ENCODE data around the gene SBK2.

DNA sequence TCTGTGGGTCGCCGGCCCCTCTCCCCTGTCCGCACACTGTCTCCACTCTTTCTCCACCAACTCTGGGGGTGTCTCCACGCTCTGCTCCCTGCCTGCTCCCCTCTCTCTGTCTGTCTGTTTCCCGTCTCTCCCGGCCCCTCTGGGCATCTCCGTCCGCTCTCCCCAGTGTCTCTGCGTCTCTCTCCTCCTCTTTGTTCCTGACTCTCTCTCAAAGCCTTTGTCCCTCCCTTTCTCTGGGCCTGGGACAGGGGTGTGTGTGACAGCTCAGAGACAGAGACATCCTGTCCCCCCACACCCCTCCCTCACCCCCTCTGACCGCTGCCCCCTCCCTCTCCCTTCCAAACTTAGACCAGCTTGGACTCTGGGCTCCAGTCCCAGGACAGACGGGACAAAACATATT is 9.1 kb upstream of the SBK2 start:
- TF ChIP-seq RAD21 (IDR thresholded peaks at IDR 0.05; ENCODE audit: low read depth) (no peak), TCF12 (IDR thresholded peaks at IDR 0.05; ENCODE audit: low read depth) (no peak), CREB1 (IDR thresholded peaks at IDR 0.05; ENCODE audit: low read depth) (no peak), TEAD4 (IDR thresholded peaks at IDR 0.05) (no peak), CEBPB (IDR thresholded peaks at IDR 0.05) (no peak), YY1 (IDR thresholded peaks at IDR 0.05; ENCODE audit: low read depth) (no peak), TAF1 (IDR thresholded peaks at IDR 0.05; ENCODE audit: low read depth) (no peak), EGR1 (IDR thresholded peaks at IDR 0.05) (no peak)
- TF ChIP-seq, protein P1, sequence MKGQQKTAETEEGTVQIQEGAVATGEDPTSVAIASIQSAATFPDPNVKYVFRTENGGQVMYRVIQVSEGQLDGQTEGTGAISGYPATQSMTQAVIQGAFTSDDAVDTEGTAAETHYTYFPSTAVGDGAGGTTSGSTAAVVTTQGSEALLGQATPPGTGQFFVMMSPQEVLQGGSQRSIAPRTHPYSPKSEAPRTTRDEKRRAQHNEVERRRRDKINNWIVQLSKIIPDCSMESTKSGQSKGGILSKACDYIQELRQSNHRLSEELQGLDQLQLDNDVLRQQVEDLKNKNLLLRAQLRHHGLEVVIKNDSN (IDR thresholded peaks at IDR 0.05) = no peak
- TF ChIP-seq, protein P2, sequence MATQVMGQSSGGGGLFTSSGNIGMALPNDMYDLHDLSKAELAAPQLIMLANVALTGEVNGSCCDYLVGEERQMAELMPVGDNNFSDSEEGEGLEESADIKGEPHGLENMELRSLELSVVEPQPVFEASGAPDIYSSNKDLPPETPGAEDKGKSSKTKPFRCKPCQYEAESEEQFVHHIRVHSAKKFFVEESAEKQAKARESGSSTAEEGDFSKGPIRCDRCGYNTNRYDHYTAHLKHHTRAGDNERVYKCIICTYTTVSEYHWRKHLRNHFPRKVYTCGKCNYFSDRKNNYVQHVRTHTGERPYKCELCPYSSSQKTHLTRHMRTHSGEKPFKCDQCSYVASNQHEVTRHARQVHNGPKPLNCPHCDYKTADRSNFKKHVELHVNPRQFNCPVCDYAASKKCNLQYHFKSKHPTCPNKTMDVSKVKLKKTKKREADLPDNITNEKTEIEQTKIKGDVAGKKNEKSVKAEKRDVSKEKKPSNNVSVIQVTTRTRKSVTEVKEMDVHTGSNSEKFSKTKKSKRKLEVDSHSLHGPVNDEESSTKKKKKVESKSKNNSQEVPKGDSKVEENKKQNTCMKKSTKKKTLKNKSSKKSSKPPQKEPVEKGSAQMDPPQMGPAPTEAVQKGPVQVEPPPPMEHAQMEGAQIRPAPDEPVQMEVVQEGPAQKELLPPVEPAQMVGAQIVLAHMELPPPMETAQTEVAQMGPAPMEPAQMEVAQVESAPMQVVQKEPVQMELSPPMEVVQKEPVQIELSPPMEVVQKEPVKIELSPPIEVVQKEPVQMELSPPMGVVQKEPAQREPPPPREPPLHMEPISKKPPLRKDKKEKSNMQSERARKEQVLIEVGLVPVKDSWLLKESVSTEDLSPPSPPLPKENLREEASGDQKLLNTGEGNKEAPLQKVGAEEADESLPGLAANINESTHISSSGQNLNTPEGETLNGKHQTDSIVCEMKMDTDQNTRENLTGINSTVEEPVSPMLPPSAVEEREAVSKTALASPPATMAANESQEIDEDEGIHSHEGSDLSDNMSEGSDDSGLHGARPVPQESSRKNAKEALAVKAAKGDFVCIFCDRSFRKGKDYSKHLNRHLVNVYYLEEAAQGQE (IDR thresholded peaks at IDR 0.05; ENCODE audit: low read depth) = no peak

All from Ishikawa (cell line).